IMR-90 (cell line): Measurements from ENCODE around the gene MBOAT1. TPM values are rescaled to one million over a fixed set of nuclear protein-coding genes. Genes with fewer than 3 reads are reported as not detected.

Source experiments
- ATAC-seq: fragments of 200-7000 bp; cut with Tn5 transposase; 2 replicates; pipeline ENCODE4 v1.9.1; 2020; ENCODE audit warnings: low read depth, mild to moderate bottlenecking, moderate library complexity
- BruUV-seq: library from RNA; stranded (reverse); fragments of 400-500 nt; replicated peaks from 2 replicates; lab custom pipeline; 2021; lab: Mats Ljungman, UMichigan
- CTCF ChIA-PET: fragments of 300-600 bp; formaldehyde crosslinking; extraction: SDS; loops from one replicate; lab custom pipeline; 2021; ENCODE audit warnings: antibody characterized with exemption; lab: Yijun Ruan, JAX
- POLR2A ChIA-PET: fragments of 300-600 bp; sonication (Branson Sonifier 250); formaldehyde crosslinking; loops from one replicate; lab custom pipeline; 2022; ENCODE audit warnings: antibody characterized with exemption; ENCODE audit not compliant: unreplicated experiment; lab: Charles Lee
- DNase-seq: peaks from one replicate; pipeline ENCODE4 v3.0.0; 2013
- H2AFZ ChIP-seq: replicated peaks from 2 replicates; pipeline ENCODE3; 2013; ENCODE audit warnings: low read length, mild to moderate bottlenecking; ENCODE audit not compliant: poor library complexity
- H2AK5ac ChIP-seq: 2 replicates; pipeline ENCODE4 v1.6.1; 2013; ENCODE audit warnings: low read depth, low read length, inconsistent platforms
- H2AK9ac ChIP-seq: replicated peaks from 2 replicates; pipeline ENCODE3; 2013; ENCODE audit warnings: mild to moderate bottlenecking, low read depth, low read length, moderate library complexity; ENCODE audit not compliant: poor library complexity
- H2BK120ac ChIP-seq: 2 replicates; pipeline ENCODE4 v1.6.1; 2013; ENCODE audit warnings: low read depth, low read length, inconsistent platforms
- H2BK15ac ChIP-seq: 3 replicates; pipeline ENCODE4 v1.6.1; 2013; ENCODE audit warnings: low read depth, low read length, inconsistent platforms
- H2BK20ac ChIP-seq: 2 replicates; pipeline ENCODE4 v1.6.1; 2013; ENCODE audit warnings: low read depth, mild to moderate bottlenecking, inconsistent platforms, low read length, moderate library complexity
- H2BK5ac ChIP-seq: 2 replicates; pipeline ENCODE4 v1.6.1; 2013; ENCODE audit warnings: mild to moderate bottlenecking, low read depth, low read length, inconsistent platforms; ENCODE audit not compliant: poor library complexity, severe bottlenecking
- H3K14ac ChIP-seq: replicated peaks from 2 replicates; pipeline ENCODE4 v1.6.1; 2013; ENCODE audit warnings: low read depth, low read length, inconsistent platforms
- H3K18ac ChIP-seq: 2 replicates; pipeline ENCODE4 v1.6.1; 2013; ENCODE audit warnings: low read depth, low read length, control low read depth
- H3K23ac ChIP-seq: 2 replicates; pipeline ENCODE4 v1.6.1; 2013; ENCODE audit warnings: low read depth, low read length, inconsistent platforms
- H3K27ac ChIP-seq: 2 replicates; pipeline ENCODE4 v1.5.1; 2013; ENCODE audit warnings: mild to moderate bottlenecking, control low read depth, low read length; ENCODE audit not compliant: insufficient read depth
- H3K27me3 ChIP-seq: 2 replicates; pipeline ENCODE4 v1.6.1; 2013; ENCODE audit warnings: low read length; ENCODE audit not compliant: control insufficient read depth, insufficient read depth
- H3K36me3 ChIP-seq: 2 replicates; pipeline ENCODE4 v1.6.1; 2013; ENCODE audit warnings: low read length, mixed read lengths; ENCODE audit not compliant: control insufficient read depth, insufficient read depth
- H3K4ac ChIP-seq: 2 replicates; pipeline ENCODE4 v1.6.1; 2013; ENCODE audit warnings: low read depth, low read length, inconsistent platforms
- H3K4me1 ChIP-seq: 2 replicates; pipeline ENCODE4 v1.6.1; 2013; ENCODE audit warnings: low read length, mixed read lengths; ENCODE audit not compliant: control insufficient read depth, insufficient read depth
- H3K4me2 ChIP-seq: 2 replicates; pipeline ENCODE4 v1.6.1; 2013; ENCODE audit warnings: low read depth, mild to moderate bottlenecking, control low read depth, low read length, moderate library complexity
- H3K4me3 ChIP-seq: 2 replicates; pipeline ENCODE4 v1.5.1; 2013; ENCODE audit warnings: low read depth, mild to moderate bottlenecking, control low read depth, low read length, moderate library complexity; ENCODE audit not compliant: insufficient read depth
- H3K56ac ChIP-seq: 2 replicates; pipeline ENCODE4 v1.6.1; 2013; ENCODE audit warnings: low read length, inconsistent platforms; ENCODE audit not compliant: insufficient read depth; ENCODE audit errors: extremely low read depth
- H3K79me1 ChIP-seq, 2 experiments: 2 replicates each; pipeline ENCODE4 v1.6.1; 2013; ENCODE audit warnings: low read length in 2 of 2, inconsistent platforms in 1 of 2, low read depth in 1 of 2
- H3K9ac ChIP-seq: 2 replicates; pipeline ENCODE4 v1.6.1; 2013; ENCODE audit warnings: low read depth, low read length, control low read depth
- H3K9me1 ChIP-seq: 2 replicates; pipeline ENCODE4 v1.6.1; 2013; ENCODE audit warnings: low read length, inconsistent platforms; ENCODE audit not compliant: insufficient read depth
- H3K9me3 ChIP-seq: 2 replicates; pipeline ENCODE4 v1.6.1; 2013; ENCODE audit warnings: low read length; ENCODE audit not compliant: control insufficient read depth, insufficient read depth
- H4K20me1 ChIP-seq: 2 replicates; pipeline ENCODE4 v1.6.1; 2013; ENCODE audit warnings: low read length, inconsistent platforms; ENCODE audit not compliant: insufficient read depth
- H4K5ac ChIP-seq: 2 replicates; pipeline ENCODE4 v1.6.1; 2013; ENCODE audit warnings: mild to moderate bottlenecking, low read depth, low read length, control low read depth
- H4K8ac ChIP-seq, 2 experiments: 2 replicates each; pipeline ENCODE4 v1.6.1; 2013; ENCODE audit warnings: low read depth in 2 of 2, low read length in 2 of 2, control low read depth in 1 of 2, inconsistent platforms in 1 of 2
- H4K91ac ChIP-seq: 2 replicates; pipeline ENCODE4 v1.6.1; 2013; ENCODE audit warnings: low read depth, low read length, inconsistent platforms; ENCODE audit not compliant: insufficient read depth
- CHD1 ChIP-seq: IDR thresholded peaks from 2 replicates; pipeline ENCODE4 v1.6.1; 2012; ENCODE audit warnings: low read depth, low read length, improper control_type of control experiment
- CTCF ChIP-seq: conservative IDR thresholded peaks from 2 replicates; pipeline ENCODE4 v1.5.1; 2012; ENCODE audit warnings: mild to moderate bottlenecking, low read depth, low read length, improper control_type of control experiment
- ELK1 ChIP-seq: fragments of 150-350 bp; IDR thresholded peaks from 2 replicates; pipeline ENCODE4 v1.6.1; 2016; ENCODE audit warnings: low read depth, mild to moderate bottlenecking, low read length, moderate library complexity, borderline replicate concordance
- MAFK ChIP-seq: IDR thresholded peaks from 2 replicates; pipeline ENCODE4 v1.6.1; 2012; ENCODE audit warnings: low read depth, low read length, improper control_type of control experiment
- RAD21 ChIP-seq: IDR thresholded peaks from 2 replicates; pipeline ENCODE4 v1.6.1; 2012; ENCODE audit warnings: low read length, improper control_type of control experiment
- SMC3 ChIP-seq: fragments of 150-350 bp; IDR thresholded peaks from 2 replicates; pipeline ENCODE4 v1.6.1; 2016; ENCODE audit warnings: low read depth, mild to moderate bottlenecking, antibody characterized with exemption, low read length, moderate library complexity
- USF2 ChIP-seq: fragments of 150-350 bp; IDR thresholded peaks from 2 replicates; pipeline ENCODE4 v1.6.1; 2017; ENCODE audit warnings: mild to moderate bottlenecking, antibody characterized with exemption, low read length, low read depth
- dilution Hi-C: fragments of 300-500 bp; cut with HindIII; formaldehyde crosslinking; loops from one replicate; pipeline ENCODE4 v1.14.3; 2018; ENCODE audit warnings: low sequenced_read_pairs; ENCODE audit not compliant: unreplicated experiment
- in situ Hi-C: fragments of 300-500 bp; cut with MboI; formaldehyde crosslinking; loops from 3 replicates; pipeline ENCODE4 v1.14.3; 2019; ENCODE audit warnings: low sequenced_read_pairs, inconsistent platforms, mixed read lengths
- intact Hi-C: fragments of 100-400 bp; cut with micrococcal nuclease; formaldehyde crosslinking; loops from 2 replicates; pipeline ENCODE4 v1.10.0; 2022
- polyA plus RNA-seq, 3 experiments: library from polyadenylated mRNA; depleted of rRNA; stranded (reverse); fragments of >200 nt; gene quantifications; 2 replicates each; pipeline ENCODE4 v1.2.3, GENCODE V29; 2012; ENCODE audit warnings: low replicate concordance in 1 of 3
- total RNA-seq: library from RNA; depleted of rRNA; stranded (reverse); fragments of >200 nt; gene quantifications from 2 replicates; pipeline ENCODE4 v1.2.3, GENCODE V29; 2012

Gene MBOAT1
- total and polyA plus RNA-seq, 2 of the 4 experiments (the other 2 are of a cell fraction): 1.6 to 4.7 TPM

GRCh38 chr6:20110478-20110877, 101.8 kb downstream of the MBOAT1 start:
- Histone ChIP-seq H3K4me2 (no peak overlapping the region), H4K5ac (no peak overlapping the region), H2BK120ac (no peak overlapping the region), H2AK5ac (no peak overlapping the region), H3K9ac (no peak overlapping the region), H3K27me3 (no peaks in the 10 kb centered on the region), H3K36me3 (no peaks in the 10 kb centered on the region), H3K23ac (no peak overlapping the region), H3K4me1 (no peaks in the 10 kb centered on the region), H3K79me1 (no peaks in the 10 kb centered on the region), H2BK5ac (no peak overlapping the region), H2BK15ac (no peak overlapping the region), H4K91ac (no peak overlapping the region), H3K4ac (no peak overlapping the region), H3K9me3 (no peaks in the 10 kb centered on the region), H2BK20ac (no peak overlapping the region), H3K56ac (no peak overlapping the region), H2AFZ (no peak overlapping the region), H4K8ac (no peak overlapping the region), H3K27ac (no peak overlapping the region), H3K4me3 (no peak overlapping the region), H4K20me1 (no peaks in the 10 kb centered on the region), H3K18ac (no peak overlapping the region), H3K14ac (no peak overlapping the region), H3K9me1 (no peaks in the 10 kb centered on the region), H2AK9ac (no peak overlapping the region)
- DNase-seq (no peak), ATAC-seq (no peak)
- TF ChIP-seq USF2 (no peak), MAFK (no peak), RAD21 (no peak), SMC3 (no peak), CHD1 (no peak), ELK1 (no peak), CTCF (no peak)
- intact Hi-C loops: no loop called here
- CTCF ChIA-PET: interaction anchor here (1.3 to 1.4 kb wide), 2 partner anchors 16 to 102 kb away, joined by 3 to 5 read pairs; partner anchors contain the start of gene MBOAT1
- dilution Hi-C loops: no loop called here
- in situ Hi-C loops: no loop called here
- POLR2A ChIA-PET: no interaction called here
- BruUV-seq: no TSS peak
